NCI-H2227 (cell line): ENCODE results near the gene DHX9.

Experiments
- DNase-seq: peaks from one replicate; lab custom pipeline; 2025; ENCODE audit not compliant: unreplicated experiment; lab: John Stamatoyannopoulos, UW

The DHX9 gene

DNA sequence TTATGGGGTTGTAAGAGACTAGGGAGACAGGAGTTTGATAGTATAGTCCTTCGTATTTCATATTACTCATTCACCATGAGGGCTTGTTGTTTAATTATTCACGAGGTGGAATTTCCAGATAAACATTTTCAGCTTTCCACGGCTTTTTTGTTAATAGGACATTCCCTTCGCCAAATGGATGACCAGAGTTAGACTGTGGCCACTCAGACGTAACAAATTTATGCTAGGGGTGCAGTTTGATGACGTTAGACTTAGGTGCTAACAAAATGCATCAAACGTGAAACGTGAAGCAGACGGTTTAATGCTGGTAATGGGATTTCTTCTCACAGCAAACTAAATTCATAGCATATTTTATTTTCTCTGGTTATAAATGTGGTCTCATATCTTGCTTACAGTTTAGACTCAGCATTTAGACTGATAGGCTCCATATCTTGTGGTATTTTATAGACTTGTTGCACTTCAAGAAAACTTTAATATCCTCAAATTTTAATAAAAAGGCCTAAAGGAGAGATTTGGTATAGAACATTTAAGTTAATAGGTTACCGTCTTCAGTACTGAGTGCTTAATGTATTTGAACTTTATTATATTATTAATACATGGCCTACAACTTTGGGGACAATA, 2.3 kb downstream of the DHX9 start:
- peak; percentile 42 for DNase-seq

DNA sequence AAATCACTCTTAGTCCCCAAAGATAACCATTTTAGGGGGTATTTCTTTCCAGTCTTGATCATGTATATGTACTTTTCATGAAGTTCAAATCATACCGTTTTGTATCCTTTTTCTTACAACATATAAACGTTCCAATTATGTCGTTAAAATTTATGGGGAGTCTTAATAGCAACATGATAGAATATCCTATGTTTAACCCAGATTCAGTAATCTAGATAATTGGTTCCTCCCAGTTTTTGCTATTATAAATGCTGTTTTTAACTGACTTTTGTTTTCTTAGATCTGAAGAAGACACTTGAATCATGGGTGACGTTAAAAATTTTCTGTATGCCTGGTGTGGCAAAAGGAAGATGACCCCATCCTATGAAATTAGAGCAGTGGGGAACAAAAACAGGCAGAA, 3.1 kb downstream of the DHX9 start:
- no peak for DNase-seq

DNA sequence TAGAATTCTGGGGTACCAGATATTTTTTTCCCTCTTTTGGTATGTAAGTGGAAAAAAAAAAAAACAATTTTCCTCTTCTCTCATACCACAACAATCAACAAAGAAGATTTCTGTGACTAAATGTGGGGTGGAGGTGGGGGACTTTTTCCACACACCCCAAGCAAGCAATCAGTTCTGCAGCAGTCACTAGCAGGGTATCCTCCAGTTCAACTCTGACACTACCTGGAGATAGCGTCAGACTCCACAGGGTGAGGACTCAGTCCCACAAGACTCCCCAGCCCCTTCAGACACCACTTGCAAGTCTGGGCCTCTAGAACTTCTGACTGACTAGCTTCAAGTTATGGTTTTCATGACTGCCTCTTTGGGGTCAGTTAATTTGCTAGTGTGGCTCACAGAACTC, 6.2 kb downstream of the DHX9 start:
- DNase-seq, result no peak

DNA sequence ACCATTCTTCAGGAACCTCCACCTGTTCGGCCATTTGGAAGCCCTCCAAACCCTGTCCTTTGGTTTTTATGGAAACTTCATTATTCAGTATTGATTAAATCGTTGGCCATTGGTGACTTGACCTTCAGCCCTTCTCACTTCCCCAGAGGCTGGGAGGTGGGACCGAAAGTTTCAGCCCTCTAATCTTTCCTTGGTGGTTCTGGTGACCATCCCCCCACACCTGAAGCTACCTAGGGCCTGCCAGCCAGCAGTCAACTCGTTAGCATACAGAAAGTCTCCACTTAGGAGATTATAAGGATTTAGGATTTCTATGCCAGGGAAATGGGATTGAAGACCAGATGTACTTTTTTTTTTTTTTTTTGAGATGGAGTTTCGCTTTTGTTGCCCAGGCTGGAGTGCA, 6.7 kb downstream of the DHX9 start:
- no peak for DNase-seq

DNA sequence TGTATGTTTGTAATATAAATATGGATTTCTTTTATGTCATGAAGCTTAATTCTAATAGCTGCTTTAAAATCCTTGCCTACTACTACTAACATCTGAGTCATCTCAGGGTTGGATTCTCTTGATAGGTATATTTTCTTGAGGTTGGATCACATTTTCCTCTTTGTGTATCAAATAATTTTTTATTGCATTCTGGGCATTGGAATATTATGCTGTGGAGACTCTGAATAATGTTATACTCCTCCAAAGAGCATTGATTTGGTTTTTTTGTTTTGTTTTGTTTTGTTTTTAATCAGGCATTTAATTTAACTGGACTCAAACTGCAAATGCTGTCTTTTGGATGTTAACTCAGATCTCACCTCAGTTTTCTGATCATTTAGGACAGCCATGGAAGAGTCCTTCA, 8.0 kb downstream of the DHX9 start:
- DNase-seq, result no peak

DNA sequence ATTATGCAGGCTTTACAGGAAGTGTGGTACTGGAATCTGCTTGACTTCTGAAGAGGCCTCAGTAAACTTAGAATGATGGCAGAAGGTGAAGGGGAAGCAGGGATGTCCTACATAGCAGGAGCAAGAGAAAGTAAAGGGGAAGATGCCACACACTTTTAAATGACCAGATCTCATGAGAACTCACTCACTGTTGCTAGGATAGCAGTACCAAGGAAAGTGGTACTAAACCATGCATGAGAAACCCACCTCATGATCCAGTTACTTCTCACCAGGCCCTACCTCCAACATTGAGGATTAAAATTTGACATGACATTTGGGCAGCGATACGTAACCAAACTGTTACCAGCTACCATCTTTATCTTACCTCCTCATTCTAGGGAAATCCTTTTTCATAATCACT, 9.6 kb downstream of the DHX9 start:
- no peak for DNase-seq

DNA sequence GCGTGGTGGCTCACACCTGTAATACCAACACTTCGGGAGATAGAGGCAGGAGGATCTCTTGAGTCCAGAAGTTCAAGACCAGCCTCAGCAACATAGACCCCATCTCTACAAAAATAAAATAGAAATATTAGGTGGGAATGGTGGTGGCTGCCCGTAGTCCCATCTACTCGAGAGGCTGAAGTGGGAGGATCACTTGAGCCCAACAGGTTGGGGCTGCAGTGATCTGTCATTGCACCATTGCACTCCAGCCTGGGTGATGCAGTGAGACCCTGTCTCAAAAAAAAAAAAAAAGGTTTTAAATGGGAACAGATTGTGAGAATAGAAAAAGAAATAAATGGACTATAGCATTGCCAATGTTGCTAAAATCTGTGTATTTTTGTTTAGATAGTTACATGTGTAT, 11.2 kb downstream of the DHX9 start:
- no peak for DNase-seq

DNA sequence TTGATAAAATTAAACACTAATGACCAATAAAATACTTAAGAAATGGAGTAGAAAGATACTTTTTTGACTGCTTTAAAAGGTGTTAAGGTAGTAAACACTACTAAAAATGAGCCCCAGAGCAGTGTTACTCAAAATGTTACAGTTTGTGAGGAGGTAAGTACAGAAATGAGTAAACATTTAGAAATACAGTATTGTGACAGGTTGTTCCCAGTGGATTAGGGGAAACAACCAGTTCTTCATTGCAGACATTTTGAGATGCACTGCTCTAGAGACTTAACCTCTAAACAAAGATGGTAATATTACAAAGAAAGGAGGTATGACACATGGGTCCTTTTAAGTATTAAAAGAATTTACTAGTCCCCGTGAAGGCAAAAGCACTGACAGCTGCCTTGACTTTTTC, 12.7 kb downstream of the DHX9 start:
- no peak for DNase-seq

DNA sequence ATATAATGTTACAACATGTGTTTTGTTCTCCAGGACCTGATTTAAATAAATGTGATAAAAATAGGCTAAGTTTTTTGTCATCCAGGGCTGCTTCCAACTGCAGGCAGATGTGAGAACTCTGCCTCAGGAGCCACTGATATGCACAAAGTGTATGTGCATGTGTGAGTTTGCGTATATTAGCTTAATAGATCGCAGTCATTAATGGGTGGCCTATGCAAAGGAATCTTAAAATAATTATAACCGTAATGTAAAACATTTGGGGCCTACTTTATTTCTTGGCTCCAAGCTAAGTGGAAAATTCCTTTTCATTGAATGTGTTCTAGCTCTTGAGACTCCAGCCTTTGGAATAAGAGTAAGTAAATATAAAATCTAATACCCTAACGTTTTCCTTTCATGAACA, 16.8 kb downstream of the DHX9 start:
- no peak for DNase-seq

DNA sequence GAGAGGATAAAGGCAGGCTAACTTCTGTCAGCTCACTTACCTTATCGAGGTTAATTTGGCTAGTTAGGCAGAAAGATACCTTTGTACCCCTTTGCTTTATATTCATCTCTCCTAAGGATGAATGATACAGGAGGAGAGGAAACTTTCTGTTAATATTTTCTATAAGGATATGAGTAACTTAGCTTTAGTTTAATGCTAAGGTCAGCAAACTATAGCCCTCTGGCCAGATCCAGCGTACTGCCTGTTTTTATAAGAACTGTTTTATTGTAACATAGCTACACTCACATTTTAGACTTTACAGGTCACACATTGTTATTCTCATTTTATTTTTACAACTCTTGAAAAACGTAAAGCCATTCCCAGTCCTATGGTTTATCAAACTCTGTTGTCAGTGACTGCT, 18.1 kb downstream of the DHX9 start:
- no peak for DNase-seq

DNA sequence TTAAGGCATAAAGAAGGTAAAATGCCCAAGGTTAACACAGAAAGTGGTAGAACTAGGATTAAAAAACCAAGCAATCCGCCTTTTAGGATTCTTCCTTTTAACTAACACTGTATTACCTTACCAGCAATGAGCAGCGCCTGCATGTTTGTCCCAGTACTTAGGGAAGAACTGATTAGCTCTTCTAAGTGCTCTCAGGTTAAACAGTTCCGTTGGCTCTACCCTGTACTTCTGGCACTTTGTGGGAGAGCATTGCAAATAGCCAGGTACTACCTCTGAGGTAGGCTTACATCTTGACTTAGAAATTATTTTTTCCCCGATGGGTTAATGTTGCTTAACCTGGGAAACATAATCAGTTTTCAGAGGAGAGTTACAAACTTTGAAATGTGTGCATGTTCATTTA, 21.5 kb downstream of the DHX9 start:
- DNase-seq, result no peak

DNA sequence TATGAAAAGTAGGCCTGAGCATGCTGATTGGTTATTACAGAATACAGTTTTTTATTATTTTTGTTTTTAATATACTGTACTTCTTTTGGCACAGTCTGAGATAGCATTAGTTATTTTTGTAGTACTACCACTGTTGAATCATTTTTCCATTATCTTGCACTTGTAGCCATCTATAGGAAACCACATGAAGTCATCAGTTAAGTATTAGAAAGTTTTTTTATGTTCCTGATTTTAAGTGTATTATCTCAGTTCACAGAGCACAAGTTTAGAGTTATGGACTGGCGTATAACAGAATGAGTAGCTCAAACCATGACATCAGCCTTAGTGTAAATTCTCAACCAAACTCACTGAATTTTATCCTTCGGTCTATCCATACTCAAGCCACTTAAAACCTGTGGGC, 22.8 kb downstream of the DHX9 start:
- DNase-seq, result no peak

DNA sequence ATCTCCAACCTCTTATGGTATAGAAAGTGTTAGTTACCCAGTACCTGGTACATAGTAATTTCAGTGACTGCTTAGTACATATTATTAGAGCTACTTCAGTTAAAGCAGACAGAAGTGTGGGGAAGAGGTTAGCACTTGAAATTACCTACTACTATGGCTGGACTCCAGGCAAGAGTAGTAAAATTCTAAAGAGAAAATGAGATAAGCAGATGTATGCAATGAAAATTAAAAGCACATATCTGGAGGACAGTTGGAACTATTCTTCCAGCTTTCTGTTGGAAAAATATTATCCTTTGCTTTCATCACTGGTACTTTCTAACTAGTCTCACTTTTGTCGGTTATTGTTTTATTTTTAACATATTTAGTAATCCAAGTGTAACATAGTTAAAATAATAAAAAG, 23.7 kb downstream of the DHX9 start:
- no peak for DNase-seq

DNA sequence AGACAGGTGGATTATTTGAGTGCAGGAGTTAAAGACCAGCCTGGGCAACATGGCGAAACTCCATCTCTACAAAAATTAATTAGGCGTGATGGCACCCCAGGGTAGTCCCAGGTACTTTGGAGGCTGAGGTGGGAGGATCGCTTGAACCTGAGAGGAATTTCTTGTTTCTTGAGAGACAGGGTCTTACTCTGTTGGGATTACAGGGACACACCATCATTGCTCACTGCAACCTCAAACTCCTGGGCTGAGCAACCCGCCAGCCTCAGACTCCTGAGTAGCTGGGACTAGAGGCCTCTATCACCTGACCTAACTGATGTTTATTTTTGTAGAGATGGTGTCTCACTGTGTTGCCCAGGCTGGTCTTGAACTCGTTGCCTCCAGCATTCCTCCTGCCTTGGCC, 24.8 kb downstream of the DHX9 start:
- no peak for DNase-seq

DNA sequence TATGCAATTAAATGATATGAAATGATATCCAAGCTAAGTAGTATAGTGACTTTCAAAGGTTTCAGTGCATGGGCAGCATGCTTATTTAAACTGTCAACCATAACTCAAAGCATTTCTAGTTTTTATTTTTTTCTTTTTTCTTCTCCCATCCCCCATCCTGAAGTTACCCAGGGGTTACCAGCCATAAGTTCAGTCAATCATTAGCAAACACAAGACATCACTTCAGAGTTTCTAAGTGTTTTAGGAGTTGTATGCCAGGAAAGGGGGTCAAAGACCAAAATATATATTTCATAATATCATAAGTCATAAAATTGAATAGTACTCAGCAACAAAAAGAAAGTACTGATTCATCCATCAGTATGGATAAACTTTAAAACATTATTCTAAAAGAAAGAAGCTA, 28.7 kb downstream of the DHX9 start:
- DNase-seq, result no peak

DNA sequence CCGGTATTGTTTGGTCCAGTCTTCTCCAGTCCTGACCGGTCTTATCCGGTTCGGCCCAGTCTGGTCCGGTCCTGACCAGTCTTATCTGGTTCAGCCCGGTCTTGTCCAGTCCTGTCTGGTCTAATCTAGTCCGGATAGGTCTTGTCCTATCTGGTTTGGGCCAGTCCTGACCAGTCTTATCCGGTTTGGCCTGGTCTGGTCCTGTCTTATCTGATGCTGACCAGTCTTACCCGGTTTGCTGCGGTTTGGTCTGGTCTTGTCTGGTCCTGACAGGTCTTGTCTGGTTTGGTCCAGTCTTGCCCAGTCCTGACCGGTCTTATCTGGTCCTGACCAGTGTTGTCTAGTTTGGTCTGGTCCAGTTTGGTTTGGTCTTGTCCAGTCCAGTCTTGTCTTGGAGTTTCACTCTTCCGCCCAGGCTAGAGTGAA, 30.1 kb downstream of the DHX9 start:
- no peak for DNase-seq

DNA sequence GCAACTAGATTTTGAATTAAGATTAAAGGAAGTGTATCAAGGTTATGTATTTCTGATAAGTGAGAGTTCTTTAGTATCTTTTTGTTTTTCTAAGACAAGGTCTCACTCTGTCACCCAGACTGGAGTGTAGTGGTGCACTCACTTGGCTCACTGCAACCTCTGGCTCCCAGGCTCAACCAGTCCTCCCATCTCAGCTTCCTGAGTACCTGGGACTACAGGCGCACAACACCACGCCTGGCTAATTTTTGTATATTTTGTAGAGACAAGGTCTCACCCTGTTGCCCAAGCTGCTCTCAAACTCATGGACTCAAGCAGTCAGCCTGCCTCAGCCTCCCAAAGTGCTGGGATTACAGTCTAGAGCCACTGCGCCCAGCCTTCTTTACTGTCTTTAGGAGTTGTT, 33.7 kb downstream of the DHX9 start:
- no peak for DNase-seq

DNA sequence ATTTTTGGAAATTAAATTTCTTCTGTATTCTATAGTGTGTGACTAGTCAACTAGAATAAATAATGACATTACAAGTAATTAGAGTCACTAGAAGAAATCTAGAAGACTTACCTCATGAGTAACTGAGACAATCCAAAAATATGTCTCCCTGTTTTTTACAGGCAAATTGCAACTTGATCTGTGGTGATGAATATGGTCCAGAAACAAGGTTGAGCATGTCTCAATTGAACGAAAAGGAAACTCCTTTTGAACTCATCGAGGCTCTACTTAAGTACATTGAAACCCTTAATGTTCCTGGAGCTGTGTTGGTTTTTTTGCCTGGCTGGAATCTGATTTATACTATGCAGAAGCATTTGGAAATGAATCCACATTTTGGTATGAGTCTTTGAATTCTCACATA, 36.7 kb downstream of the DHX9 start:
- DNase-seq, result no peak

DNA sequence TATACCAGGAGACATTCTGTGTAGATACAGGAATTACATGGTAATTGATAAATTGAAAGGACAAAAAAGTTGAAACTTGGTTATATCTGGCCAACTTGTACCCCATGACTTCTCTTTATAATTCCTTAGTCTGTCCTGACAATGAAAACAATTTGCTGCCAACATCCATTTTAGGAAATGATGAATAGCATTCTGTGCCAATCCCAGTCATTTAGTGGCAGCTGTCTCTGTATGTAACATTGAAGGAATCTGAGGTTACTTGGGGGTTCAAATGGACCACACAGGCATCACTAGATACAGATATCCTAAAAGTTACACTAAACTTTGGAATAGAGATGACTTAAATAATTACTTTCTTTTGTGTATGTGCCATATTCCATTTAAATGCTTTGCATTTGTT, 38.2 kb downstream of the DHX9 start:
- DNase-seq, result no peak

DNA sequence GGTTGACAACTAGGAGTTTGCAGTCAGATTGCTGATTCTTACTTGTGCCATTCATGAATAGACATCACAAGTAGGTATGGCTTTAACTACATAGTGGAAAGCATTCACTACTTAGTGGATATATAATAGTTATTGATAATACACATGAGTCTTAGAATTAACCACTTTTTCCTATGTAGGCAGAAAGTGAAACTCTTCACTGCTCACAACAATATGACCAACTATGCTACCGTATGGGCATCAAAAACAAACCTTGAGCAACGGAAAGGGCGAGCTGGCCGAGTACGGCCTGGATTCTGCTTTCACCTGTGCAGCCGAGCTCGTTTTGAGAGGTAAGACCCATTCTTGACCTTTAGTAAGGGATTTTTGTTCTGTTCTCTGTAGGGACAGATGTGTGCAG, 38.7 kb downstream of the DHX9 start:
- DNase-seq, result no peak

DNA sequence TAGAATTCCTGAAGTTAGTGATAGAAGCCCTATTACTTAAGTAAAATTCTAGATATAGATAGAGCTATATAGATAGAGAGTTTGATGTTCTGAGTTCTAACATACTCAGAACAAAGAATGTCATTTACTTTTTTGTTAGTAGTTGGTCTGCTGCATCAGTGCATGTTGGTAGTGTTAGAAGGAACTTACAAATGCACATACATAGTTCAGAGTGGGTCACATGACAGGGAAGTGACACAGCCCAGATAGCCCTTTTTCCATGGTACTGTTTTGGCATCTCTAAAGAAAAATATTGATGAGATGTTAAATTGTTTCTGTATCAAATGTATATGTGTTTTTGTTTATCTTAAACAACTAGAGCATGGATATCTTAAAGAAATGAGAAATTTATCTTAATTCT, 45.7 kb downstream of the DHX9 start:
- no peak for DNase-seq

DNA sequence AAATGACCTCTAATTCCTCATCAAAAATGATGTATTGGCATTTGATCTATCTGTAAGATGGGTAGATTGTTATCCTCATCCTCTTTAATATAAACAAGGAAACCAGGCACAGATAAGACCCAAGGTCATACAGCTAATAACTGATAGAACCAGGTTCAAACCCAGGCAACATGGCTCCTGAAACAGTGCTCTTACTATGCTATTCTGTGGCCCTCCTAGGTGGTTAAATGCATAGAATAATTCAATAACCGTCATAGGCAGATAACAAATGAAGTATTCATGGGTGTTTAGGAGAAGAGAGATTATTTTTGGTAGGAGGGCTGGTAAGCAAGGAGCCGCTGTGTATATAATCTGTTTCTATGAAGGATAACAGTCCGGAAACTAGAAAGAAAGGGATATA, 46.4 kb downstream of the DHX9 start:
- DNase-seq, result no peak

DNA sequence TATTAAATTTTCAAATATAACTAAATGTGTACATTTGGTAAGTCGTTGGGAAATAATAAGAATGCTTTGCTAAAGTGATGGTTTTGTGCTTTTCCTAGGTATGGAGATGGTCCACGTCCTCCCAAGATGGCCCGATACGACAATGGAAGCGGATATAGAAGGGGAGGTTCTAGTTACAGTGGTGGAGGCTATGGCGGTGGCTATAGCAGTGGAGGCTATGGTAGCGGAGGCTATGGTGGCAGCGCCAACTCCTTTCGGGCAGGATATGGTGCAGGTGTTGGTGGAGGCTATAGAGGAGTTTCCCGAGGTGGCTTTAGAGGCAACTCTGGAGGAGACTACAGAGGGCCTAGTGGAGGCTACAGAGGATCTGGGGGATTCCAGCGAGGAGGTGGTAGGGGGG, 47.8 kb downstream of the DHX9 start:
- DNase-seq, result no peak
